GM19455 (cell line): Measurements from ENCODE around the gene SPATA1.
A peak's percentile ranks its signal among the peaks of the same experiment; 100 is the strongest.
"Not testable (repeated sequence)": the region's sequence is repeated elsewhere in the genome, so short reads cannot be mapped to it uniquely, and the experiment has no call there.

Experiments
- ATAC-seq: cut with Tn5 transposase; IDR thresholded peaks from one replicate; pipeline ENCODE4 v1.9.1; 2021; ENCODE audit not compliant: unreplicated experiment

Gene SPATA1

GRCh38 chr1:84584126-84584525, 77.9 kb downstream of the SPATA1 start:
- ATAC-seq = peak; percentile 42

- ATAC-seq = no peak
Measured at GRCh38 chr1:84585803-84586202, 79.6 kb downstream of the SPATA1 start.

GRCh38 chr1:84587099-84587498, 80.9 kb downstream of the SPATA1 start:
- no peak for ATAC-seq

GRCh38 chr1:84594959-84595358, 88.8 kb downstream of the SPATA1 start:
- not testable (repeated sequence) for ATAC-seq

GRCh38 chr1:84597011-84597410, 90.8 kb downstream of the SPATA1 start:
- no peak for ATAC-seq

- ATAC-seq = no peak
Measured at GRCh38 chr1:84598418-84598817, 92.2 kb downstream of the SPATA1 start.

- peak; percentile 74 for ATAC-seq
Measured at GRCh38 chr1:84598846-84599741, 92.9 kb downstream of the SPATA1 start.

GRCh38 chr1:84600796-84601195, 94.6 kb downstream of the SPATA1 start:
- no peak for ATAC-seq

- ATAC-seq = no peak
Measured at GRCh38 chr1:84603223-84603622, 97.0 kb downstream of the SPATA1 start.

- no peak for ATAC-seq
Measured at GRCh38 chr1:84603941-84604830, 98.0 kb downstream of the SPATA1 start.

- no peak for ATAC-seq
Measured at GRCh38 chr1:84605157-84605556, 99.0 kb downstream of the SPATA1 start.

- ATAC-seq = no peak
Measured at GRCh38 chr1:84606977-84607376, 100.8 kb downstream of the SPATA1 start.

GRCh38 chr1:84611091-84611490, 104.9 kb downstream of the SPATA1 start:
- ATAC-seq = no peak

- no peak for ATAC-seq
Measured at GRCh38 chr1:84611796-84612195, 105.6 kb downstream of the SPATA1 start.

- no peak for ATAC-seq
Measured at GRCh38 chr1:84613026-84613425, 106.8 kb downstream of the SPATA1 start.

GRCh38 chr1:84613887-84614286, 107.7 kb downstream of the SPATA1 start:
- ATAC-seq = no peak

- no peak for ATAC-seq
Measured at GRCh38 chr1:84615790-84616189, 109.6 kb downstream of the SPATA1 start.
